GM21423 (cell line): Measurements from ENCODE around the gene KISS1R.
A peak's percentile ranks its signal among the peaks of the same experiment; 100 is the strongest.

ENCODE experiments used
- ATAC-seq: cut with Tn5 transposase; IDR thresholded peaks from one replicate; pipeline ENCODE4 v1.9.1; 2021; ENCODE audit warnings: mild to moderate bottlenecking, moderate library complexity; ENCODE audit not compliant: unreplicated experiment

KISS1R gene

GRCh38 chr19:919199-920050, 2.3 kb downstream of the KISS1R start:
- no peak for ATAC-seq

DNA sequence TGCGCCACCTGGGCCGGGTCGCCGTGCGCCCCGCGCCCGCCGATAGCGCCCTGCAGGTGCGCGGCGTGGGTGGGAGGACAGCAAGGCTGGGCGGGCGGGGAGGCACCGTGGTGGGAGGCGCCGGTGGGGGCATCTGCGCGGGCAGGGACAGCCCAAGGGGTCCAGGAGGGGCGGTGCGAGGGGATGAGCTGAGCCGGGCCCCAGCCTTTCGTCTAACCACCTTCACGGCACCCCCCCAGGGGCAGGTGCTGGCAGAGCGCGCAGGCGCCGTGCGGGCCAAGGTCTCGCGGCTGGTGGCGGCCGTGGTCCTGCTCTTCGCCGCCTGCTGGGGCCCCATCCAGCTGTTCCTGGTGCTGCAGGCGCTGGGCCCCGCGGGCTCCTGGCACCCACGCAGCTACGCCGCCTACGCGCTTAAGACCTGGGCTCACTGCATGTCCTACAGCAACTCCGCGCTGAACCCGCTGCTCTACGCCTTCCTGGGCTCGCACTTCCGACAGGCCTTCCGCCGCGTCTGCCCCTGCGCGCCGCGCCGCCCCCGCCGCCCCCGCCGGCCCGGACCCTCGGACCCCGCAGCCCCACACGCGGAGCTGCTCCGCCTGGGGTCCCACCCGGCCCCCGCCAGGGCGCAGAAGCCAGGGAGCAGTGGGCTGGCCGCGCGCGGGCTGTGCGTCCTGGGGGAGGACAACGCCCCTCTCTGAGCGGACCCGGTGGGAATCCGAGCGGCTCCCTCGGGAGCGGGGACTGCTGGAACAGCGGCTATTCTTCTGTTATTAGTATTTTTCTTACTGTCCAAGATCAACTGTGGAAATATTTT, 3.1 kb downstream of the KISS1R start:
- ATAC-seq = no peak

- ATAC-seq = no peak
These were observed 7.5 kb downstream of the KISS1R start for GRCh38 chr19:924553-925086.

GRCh38 chr19:925087-925525, 8.0 kb downstream of the KISS1R start:
- ATAC-seq = peak; percentile 31

GRCh38 chr19:925526-926322, 8.6 kb downstream of the KISS1R start, which contains the start of gene ARID3A:
TSS of gene ARID3A (plus strand) at chr19:926035. CDS start at chr19:929529, 3,494 bp downstream.
- peak; percentile 58 for ATAC-seq

- ATAC-seq = no peak
These were observed 9.1 kb downstream of the KISS1R start for GRCh38 chr19:926323-926588.

DNA sequence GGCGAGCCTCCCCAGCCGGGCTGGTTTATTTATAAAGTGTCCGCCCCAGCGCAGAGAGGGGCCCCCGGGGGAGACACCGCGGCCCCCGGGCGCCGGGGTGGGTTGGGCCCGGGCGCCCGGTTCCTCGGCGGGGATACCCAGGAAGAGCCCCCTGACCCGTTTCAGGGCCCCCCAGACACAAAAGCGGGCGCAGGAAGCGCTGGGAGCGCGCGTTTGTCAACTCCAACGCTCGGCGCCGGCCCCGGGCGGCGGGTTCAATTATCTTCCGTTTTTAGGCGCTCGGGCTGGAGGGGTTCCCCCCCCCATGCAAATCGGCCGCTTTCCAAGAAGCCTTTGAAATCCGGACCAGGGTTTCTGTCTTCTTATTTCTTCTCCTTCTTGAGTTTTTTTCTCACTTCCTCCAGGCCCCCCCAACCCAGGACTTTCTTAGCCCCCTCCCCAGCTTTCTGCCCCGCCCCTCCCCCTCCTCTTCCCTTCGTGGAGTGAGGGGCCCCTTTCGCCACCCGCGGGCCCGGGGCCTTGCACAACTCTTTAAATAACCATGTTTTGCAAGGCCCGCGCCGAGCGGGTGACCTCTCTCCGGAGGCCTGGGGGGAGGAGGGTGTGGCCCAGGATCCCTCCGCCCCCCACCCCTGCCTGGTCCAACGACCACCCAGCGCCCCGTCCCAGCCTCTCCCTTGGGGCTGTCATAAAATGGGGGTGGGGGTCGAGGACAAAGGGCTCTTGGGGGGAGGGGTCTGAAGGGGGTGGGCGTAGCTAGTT, 9.6 kb downstream of the KISS1R start:
- no peak for ATAC-seq

GRCh38 chr19:927351-927779, 10.2 kb downstream of the KISS1R start:
- ATAC-seq = no peak

DNA sequence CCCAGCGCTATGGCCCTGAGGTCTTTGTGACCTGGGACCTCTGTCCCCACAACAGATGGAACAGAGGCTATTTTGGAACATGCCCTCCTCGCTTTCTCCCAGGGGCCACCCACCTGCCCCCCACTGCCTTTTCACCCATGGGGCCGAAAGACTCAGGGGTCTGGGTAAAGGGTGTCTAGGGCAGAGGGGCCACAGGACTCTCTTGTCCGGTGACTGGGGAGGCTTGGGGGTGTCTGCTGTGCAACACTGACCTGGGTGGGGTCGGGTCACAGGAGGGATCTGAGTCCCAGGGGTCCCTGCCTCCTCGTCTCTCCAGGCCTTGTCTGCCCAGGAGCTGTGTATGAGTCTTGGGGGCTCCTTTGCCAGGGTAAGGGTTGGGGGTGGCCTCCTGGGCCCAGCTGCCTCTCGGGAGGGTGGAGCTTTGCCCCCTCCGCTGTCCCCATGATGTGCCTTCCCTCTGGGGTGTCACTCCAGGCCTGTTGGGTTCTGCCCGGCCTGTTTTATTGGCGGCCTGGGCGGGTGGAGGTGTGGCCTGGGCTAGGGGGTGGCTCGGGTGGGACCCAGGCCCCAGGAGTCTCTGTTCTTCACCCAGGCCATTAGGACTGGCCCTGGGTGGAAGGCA, 10.8 kb downstream of the KISS1R start:
- ATAC-seq = no peak

- no peak for ATAC-seq
These were observed 11.5 kb downstream of the KISS1R start for GRCh38 chr19:928471-929202.

GRCh38 chr19:929203-929890, 12.2 kb downstream of the KISS1R start:
- no peak for ATAC-seq

DNA sequence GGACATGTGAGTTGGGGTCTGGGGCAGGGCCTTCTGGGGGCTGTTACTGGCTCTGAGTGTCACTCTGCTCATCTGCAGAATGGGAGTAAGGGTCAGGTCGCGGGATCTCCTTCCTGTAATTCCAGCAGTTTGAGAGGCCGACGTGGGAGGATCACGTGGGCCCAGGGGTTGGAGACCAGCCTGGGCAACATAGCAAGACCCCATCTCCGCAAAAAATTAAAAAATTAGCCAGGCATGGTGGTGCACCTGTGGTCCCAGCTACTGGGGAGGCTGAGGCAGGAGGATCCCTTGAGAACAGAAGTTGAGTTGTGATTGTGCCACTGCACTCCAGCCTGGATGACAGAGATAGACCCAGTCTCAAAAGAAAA, 12.7 kb downstream of the KISS1R start:
- no peak for ATAC-seq

GRCh38 chr19:931860-932647, 14.9 kb downstream of the KISS1R start:
- no peak for ATAC-seq

DNA sequence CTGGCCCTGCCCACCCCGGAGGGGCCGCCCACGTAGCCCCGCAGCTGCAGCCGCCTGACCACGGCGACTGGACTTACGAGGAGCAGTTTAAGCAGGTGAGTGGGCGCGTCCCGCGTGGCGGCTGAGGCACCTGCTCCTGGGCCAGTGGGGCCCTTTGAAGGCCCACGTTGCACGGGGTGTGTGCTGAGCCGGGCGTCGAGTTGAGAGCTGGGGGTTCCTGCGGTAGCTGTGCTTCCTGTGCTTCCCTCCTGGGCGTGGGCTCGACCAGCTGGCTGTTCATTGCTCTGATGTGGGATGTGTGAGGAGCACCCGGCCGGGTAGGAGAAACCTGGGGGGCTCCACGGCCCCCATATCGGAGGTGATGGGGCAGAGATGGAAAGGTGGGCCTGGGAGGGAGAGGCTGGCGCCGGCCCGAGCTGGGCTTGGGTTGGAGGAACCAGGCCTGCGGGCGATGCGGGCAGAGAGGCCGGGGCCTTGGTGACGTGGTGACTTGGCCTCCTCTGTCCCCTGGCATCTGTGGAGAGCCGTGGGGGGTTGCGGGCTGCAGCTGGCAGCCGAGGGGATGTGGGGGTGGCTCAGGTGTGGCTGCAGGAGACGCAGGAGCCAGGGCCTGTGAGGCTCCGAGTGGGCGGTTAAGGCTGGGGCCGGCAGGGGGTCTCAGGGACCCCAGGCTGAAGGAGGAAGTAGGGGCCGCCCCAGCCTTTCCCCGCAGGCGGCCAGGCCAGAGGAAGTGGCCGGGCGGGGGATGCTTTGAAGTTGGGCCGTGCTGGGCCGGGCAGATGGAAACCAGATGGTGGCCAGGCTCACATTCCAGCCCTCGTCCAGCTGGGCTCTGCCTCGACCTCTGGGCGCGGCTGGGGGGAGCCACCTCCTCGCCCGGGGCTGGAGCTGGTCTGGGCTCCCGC, 15.8 kb downstream of the KISS1R start:
- ATAC-seq = no peak

- ATAC-seq = no peak
These were observed 16.4 kb downstream of the KISS1R start for GRCh38 chr19:933553-933882.

DNA sequence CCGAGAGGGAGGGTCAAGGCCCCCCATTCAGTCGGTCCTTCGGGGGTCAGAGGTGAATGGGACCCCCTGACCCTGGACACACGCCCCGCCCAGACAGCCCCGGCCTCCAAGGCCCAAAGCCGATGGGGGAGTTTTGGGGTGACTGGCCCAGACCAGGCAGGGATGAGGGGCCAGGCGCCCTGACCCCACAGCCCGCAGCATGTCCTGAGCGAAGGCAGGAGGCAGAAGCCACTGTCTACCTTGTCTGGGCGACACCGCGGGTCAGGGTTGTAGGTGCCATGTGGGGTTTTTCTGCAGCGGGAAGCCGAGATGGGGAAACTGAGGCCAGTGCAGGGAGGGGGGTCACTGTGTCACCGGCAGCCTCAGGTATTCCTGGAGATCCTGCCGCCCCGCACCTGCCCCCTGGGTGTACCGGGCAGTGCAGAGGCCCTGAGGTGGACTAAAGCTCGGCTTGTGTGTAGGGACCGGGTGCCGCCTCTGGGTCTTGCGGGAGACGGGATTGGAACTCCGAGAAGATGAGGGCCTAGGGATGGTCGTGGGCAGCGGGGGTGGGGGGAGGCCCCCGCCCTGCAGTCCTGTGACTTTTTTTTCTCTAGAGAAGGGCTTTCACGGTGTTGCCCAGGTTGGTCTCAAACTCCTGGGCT, 17.2 kb downstream of the KISS1R start:
- no peak for ATAC-seq
